Adrenal gland (tissue), 12 donors: ENCODE results near the gene USF3. TPM values are rescaled to one million over a fixed set of nuclear protein-coding genes. Genes with fewer than 3 reads are reported as not detected.
"Not testable (repeated sequence)": the region's sequence is repeated elsewhere in the genome, so short reads cannot be mapped to it uniquely, and the experiment has no call there.

Experiments
- DNase-seq, 7 donors: peaks; one replicate each; pipeline ENCODE4 v3.0.0-alpha.2; 2019 to 2020
- H3K27ac ChIP-seq, 5 donors: fragments of 200-600 bp; sonication (generic) in 4 of 5; 1 replicate in 3 of 5; 2 replicates in 2 of 5; pipeline versions ENCODE4 v1.5.1 to v1.8.0; 2016 to 2020; ENCODE audit warnings: mild to moderate bottlenecking in 1 of 5
- H3K27me3 ChIP-seq: fragments of 200-600 bp; 2 replicates; pipeline ENCODE4 v1.8.0; 2021
- H3K36me3 ChIP-seq, 2 donors: fragments of 200-600 bp; replicated peaks in 1 of 2; 1 replicate in 1 of 2; 2 replicates in 1 of 2; pipeline versions ENCODE4 v1.5.1 to v1.8.0; 2018 to 2022
- H3K4me1 ChIP-seq, 2 donors: fragments of 200-600 bp; replicated peaks in 1 of 2; 1 replicate in 1 of 2; 2 replicates in 1 of 2; pipeline versions ENCODE4 v1.5.1 to v1.8.0; 2018 to 2021
- H3K4me3 ChIP-seq, 4 donors: fragments of 200-600 bp; sonication (generic) in 3 of 4; one replicate each; pipeline ENCODE4 v1.5.1; 2016 to 2018
- H3K9me3 ChIP-seq, 3 donors: fragments of 200-600 bp; sonication (generic) in 1 of 3; replicated peaks in 1 of 3; 1 replicate in 2 of 3; 2 replicates in 1 of 3; pipeline versions ENCODE4 v1.5.1 to v1.8.0; 2016 to 2021
- CTCF ChIP-seq, 6 experiments: fragments of 450-650 bp in 4 of 6; fragments of 200-600 bp in 2 of 6; sonication (generic) in 1 of 6; IDR thresholded peaks; 1 replicate in 5 of 6; 2 replicates in 1 of 6; pipeline versions ENCODE4 v1.5.1 to v1.8.0; 2016 to 2021; ENCODE audit warnings: antibody characterized with exemption in 6 of 6, mild to moderate bottlenecking in 2 of 6, moderate library complexity in 1 of 6
- POLR2A ChIP-seq, 2 donors: fragments of 450-650 bp; IDR thresholded peaks; one replicate each; pipeline ENCODE4 v1.6.1; 2017; ENCODE audit warnings: antibody characterized with exemption in 2 of 2, mild to moderate bottlenecking in 2 of 2, moderate library complexity in 1 of 2
- WGBS, 4 donors: extraction: QIAGEN DNeasy Blood & Tissue Kit in 2 of 4; methylation state at CpG; one replicate each; pipeline versions ENCODE4 v1.1.5 to v1.1.7; 2013 to 2017; 5-methylcytosine and 5-hydroxymethylcytosine counted together
- intact Hi-C, 2 donors: fragments of 100-400 bp; cut with DNase I; formaldehyde crosslinking; loops; one replicate each; pipeline versions ENCODE4 v1.14.1 to v1.15.0; 2022 to 2023
- polyA plus RNA-seq, 3 donors: library from polyadenylated mRNA; stranded (reverse); fragments of 200-250 nt in 2 of 3; fragments of 350-450 nt in 1 of 3; fragmentation: Illumina TruSeq in 1 of 3; extraction: RNeasy Lipid Tissue Mini Kit (QIAGEN cat#74804) in 1 of 3; gene quantifications; one replicate each; pipeline ENCODE4 v1.2.3, GENCODE V29; 2013 to 2014
- total RNA-seq, 9 donors: library from RNA; depleted of rRNA in 4 of 9; stranded (reverse); fragments of >200 nt in 4 of 9; fragments of 120-200 nt in 1 of 9; fragmentation: NEBNext Ultra II Directional in 1 of 9; extraction: Animal tissue kit (Norgen Biotek cat#: 25700) in 1 of 9; gene quantifications; one replicate each; pipeline versions ENCODE4 v1.1.0 to v1.2.4, GENCODE V29; 2013 to 2023
- donor health status: healthy with polysubstance abuse.
- donor health status: Bipolar disorder and iron deficiency.
- donor health status: DM: yes; HTN: yes; CAD: no.
- donor health status: DM: no; HTN: no; CAD: no.
- donor health status: DM: no; HTN: no; CAD: no.
- donor health status: DM: yes; HTN: yes; CAD: no.

USF3 gene
- total and polyA plus RNA-seq, 12 donors: 3.9 to 22.4 (median 14.4) TPM

- H3K4me3 ChIP-seq: no peak overlapping the region
- no peaks in the 10 kb centered on the region for H3K36me3 ChIP-seq
- 89 to 93% (median 91%) methylated on average over 14 of the region's 14 CpGs for WGBS, 4 donors
- intact Hi-C loops: no loop called here
- H3K9me3 ChIP-seq: no peaks in the 10 kb centered on the region
- TF ChIP-seq POLR2A (IDR thresholded peaks at IDR 0.05): no peak
- TF ChIP-seq CTCF (IDR thresholded peaks at IDR 0.05): no peak
- DNase-seq: no peak
- no peak overlapping the region for H3K27ac ChIP-seq
- no peaks in the 10 kb centered on the region for H3K27me3 ChIP-seq
- no peaks in the 10 kb centered on the region for H3K4me1 ChIP-seq
These were observed 58.7 kb downstream of the USF3 start for GRCh38 chr3:113637756-113638155.

GRCh38 chr3:113636034-113636433 is 60.4 kb downstream of the USF3 start:
- H3K27ac ChIP-seq, H3K4me3 ChIP-seq, intact Hi-C loops, H3K27me3 ChIP-seq, DNase-seq, H3K4me1 ChIP-seq, H3K9me3 ChIP-seq, H3K36me3 ChIP-seq: not testable (repeated sequence)
- WGBS, 4 donors: 88 to 97% (median 89%) methylated on average over 7 of the region's 7 CpGs

GRCh38 chr3:113634782-113635474 is 61.5 kb downstream of the USF3 start:
- no peaks in the 10 kb centered on the region for H3K4me1 ChIP-seq
- H3K27ac ChIP-seq: no peak overlapping the region
- no peaks in the 10 kb centered on the region for H3K9me3 ChIP-seq
- TF ChIP-seq POLR2A (IDR thresholded peaks at IDR 0.05) (no peak), CTCF (IDR thresholded peaks at IDR 0.05) (no peak)
- H3K36me3 ChIP-seq: no peaks in the 10 kb centered on the region
- H3K4me3 ChIP-seq: no peak overlapping the region
- WGBS, 4 donors: 83 to 90% (median 86%) methylated on average over 8 of the region's 8 CpGs
- intact Hi-C loops: no loop called here
- no peak for DNase-seq
- no peaks in the 10 kb centered on the region for H3K27me3 ChIP-seq

- Histone ChIP-seq H3K36me3 (no peaks in the 10 kb centered on the region), H3K27ac (no peak overlapping the region), H3K4me1 (peaks cover 0 to 3% of the 10 kb centered on the region in 2 donors), H3K9me3 (no peaks in the 10 kb centered on the region), H3K27me3 (no peaks in the 10 kb centered on the region), H3K4me3 (no peak overlapping the region)
- TF ChIP-seq POLR2A (IDR thresholded peaks at IDR 0.05) (no peak), CTCF (IDR thresholded peaks at IDR 0.05) (no peak)
- intact Hi-C loops: no loop called here
- no peak for DNase-seq
- 83 to 91% (median 89%) methylated on average over 6 of the region's 6 CpGs for WGBS, 4 donors
These were observed 64.9 kb downstream of the USF3 start for GRCh38 chr3:113631573-113631972.

GRCh38 chr3:113630956-113631542 is 65.4 kb downstream of the USF3 start:
- Histone ChIP-seq H3K9me3 (no peaks in the 10 kb centered on the region), H3K4me3 (no peak overlapping the region), H3K27ac (no peak overlapping the region), H3K36me3 (no peaks in the 10 kb centered on the region), H3K4me1 (peaks cover 0 to 3% of the 10 kb centered on the region in 2 donors), H3K27me3 (no peaks in the 10 kb centered on the region)
- DNase-seq: no peak
- no peak for TF ChIP-seq POLR2A (IDR thresholded peaks at IDR 0.05)
- WGBS, 4 donors: 68 to 74% (median 71%) methylated on average over 3 of the region's 3 CpGs
- intact Hi-C loops: no loop called here
